Endothelial cell (in vitro differentiated cells): ENCODE measurements around the gene PLA2G4D. TPM values are rescaled to one million over a fixed set of nuclear protein-coding genes. Genes with fewer than 3 reads are reported as not detected.
A peak's percentile ranks its signal among the peaks of the same experiment; 100 is the strongest.

Experiments
- DNase-seq: peaks from one replicate; pipeline ENCODE4 v3.0.0; 2021; ENCODE audit warnings: low spot score
- H3K27ac Mint-ChIP-seq: one replicate; pipeline ENCODE4 v1.8.0; 2021; ENCODE audit warnings: mixed read lengths, inconsistent platforms; ENCODE audit not compliant: unreplicated experiment
- H3K27me3 Mint-ChIP-seq: one replicate; pipeline ENCODE4 v1.8.0; 2021; ENCODE audit warnings: mild to moderate bottlenecking, moderate library complexity, mixed read lengths, inconsistent platforms; ENCODE audit not compliant: unreplicated experiment
- H3K36me3 Mint-ChIP-seq: one replicate; pipeline ENCODE4 v1.8.0; 2021; ENCODE audit warnings: mild to moderate bottlenecking, low read depth, mixed read lengths, inconsistent platforms; ENCODE audit not compliant: unreplicated experiment
- H3K4me1 Mint-ChIP-seq: one replicate; pipeline ENCODE4 v1.8.0; 2021; ENCODE audit warnings: mild to moderate bottlenecking, mixed read lengths, inconsistent platforms; ENCODE audit not compliant: unreplicated experiment
- H3K4me3 Mint-ChIP-seq: one replicate; pipeline ENCODE4 v1.8.0; 2021; ENCODE audit warnings: mild to moderate bottlenecking, mixed read lengths, inconsistent platforms; ENCODE audit not compliant: unreplicated experiment
- H3K9me3 Mint-ChIP-seq: one replicate; pipeline ENCODE4 v1.8.0; 2021; ENCODE audit warnings: mixed read lengths, inconsistent platforms; ENCODE audit not compliant: unreplicated experiment
- total RNA-seq: library from RNA; stranded (reverse); fragmentation: NEBNext Ultra II Directional; extraction: Animal tissue kit (Norgen Biotek cat#: 25700); gene quantifications from one replicate; pipeline ENCODE4 v1.2.1, GENCODE V29; 2021; ENCODE audit not compliant: unreplicated experiment
- TF ChIP-seq, protein P1 (sequence below): fragments of 200-600 bp; sonication (generic); IDR thresholded peaks from one replicate; pipeline ENCODE4 v1.5.0; 2021; ENCODE audit warnings: antibody characterized with exemption; ENCODE audit not compliant: unreplicated experiment

Gene PLA2G4D
- total RNA-seq, 1 donor from 2014 or later, result not detected

DNA sequence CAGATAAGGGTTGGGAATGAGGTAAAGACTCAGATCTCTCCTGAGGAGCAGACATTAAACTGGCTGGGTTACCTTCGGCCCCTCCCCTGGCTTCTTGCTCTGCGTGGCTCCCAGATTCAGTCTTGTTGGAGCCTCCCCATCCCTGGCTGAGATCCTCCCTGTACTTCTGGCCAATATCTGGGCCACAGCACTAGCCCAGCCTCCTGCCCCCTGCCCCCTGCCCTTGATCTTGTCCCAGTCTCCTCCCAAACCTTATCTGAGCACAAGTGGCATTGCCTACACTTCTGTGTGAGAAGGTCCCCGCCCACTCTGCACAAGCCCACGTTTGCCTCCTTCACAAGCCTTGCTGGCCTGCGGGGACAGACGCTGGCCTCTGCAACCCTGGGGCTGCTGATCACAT, 45.2 kb upstream of the PLA2G4D start:
- DNase-seq, result no peak
- Mint-ChIP-seq H3K4me1 (peaks cover 16% of the 10 kb centered on the region), H3K9me3 (no peaks in the 10 kb centered on the region), H3K36me3 (peaks cover 10% of the 10 kb centered on the region), H3K4me3 (no peak overlapping the region), H3K27me3 (peaks cover 5% of the 10 kb centered on the region), H3K27ac (no peak overlapping the region)
- TF ChIP-seq, protein P1, sequence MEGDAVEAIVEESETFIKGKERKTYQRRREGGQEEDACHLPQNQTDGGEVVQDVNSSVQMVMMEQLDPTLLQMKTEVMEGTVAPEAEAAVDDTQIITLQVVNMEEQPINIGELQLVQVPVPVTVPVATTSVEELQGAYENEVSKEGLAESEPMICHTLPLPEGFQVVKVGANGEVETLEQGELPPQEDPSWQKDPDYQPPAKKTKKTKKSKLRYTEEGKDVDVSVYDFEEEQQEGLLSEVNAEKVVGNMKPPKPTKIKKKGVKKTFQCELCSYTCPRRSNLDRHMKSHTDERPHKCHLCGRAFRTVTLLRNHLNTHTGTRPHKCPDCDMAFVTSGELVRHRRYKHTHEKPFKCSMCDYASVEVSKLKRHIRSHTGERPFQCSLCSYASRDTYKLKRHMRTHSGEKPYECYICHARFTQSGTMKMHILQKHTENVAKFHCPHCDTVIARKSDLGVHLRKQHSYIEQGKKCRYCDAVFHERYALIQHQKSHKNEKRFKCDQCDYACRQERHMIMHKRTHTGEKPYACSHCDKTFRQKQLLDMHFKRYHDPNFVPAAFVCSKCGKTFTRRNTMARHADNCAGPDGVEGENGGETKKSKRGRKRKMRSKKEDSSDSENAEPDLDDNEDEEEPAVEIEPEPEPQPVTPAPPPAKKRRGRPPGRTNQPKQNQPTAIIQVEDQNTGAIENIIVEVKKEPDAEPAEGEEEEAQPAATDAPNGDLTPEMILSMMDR, result no peak

- Mint-ChIP-seq H3K4me3 (no peak overlapping the region), H3K36me3 (peaks cover 10% of the 10 kb centered on the region), H3K27ac (no peak overlapping the region), H3K27me3 (peaks cover 5% of the 10 kb centered on the region), H3K4me1 (peaks cover 16% of the 10 kb centered on the region), H3K9me3 (no peaks in the 10 kb centered on the region)
- DNase-seq, result no peak
- TF ChIP-seq, protein P1, result no peak
Observed at GRCh38 chr15:42138968-42139386, 44.6 kb upstream of the PLA2G4D start.

DNA sequence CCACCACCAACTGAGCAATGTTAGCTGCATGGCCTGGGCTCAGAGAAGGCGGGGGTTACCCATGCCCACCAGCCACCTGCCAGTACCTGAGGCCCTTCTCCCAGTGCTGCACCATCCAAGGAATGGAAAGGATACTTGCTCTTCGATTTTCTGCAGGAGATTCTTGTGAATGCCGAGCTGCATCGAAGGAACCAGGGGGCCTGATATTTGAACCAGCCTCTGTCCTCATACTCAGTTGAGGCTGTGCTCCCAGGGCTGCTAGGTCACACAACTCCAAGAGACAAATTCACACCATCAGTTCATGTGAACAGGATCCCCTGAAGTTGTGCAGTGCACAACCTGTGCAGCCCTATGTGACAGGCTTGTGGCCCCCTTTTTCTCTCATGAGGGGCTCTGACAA, 44.0 kb upstream of the PLA2G4D start:
- H3K36me3 Mint-ChIP-seq, result peaks cover 10% of the 10 kb centered on the region
- no peak overlapping the region for H3K4me3 Mint-ChIP-seq
- peaks cover 16% of the 10 kb centered on the region for H3K4me1 Mint-ChIP-seq
- no peaks in the 10 kb centered on the region for H3K9me3 Mint-ChIP-seq
- H3K27ac Mint-ChIP-seq, result no peak overlapping the region
- H3K27me3 Mint-ChIP-seq, result peaks cover 5% of the 10 kb centered on the region
- DNase-seq, result no peak
- TF ChIP-seq, protein P1, result no peak

- no peak overlapping the region for H3K4me3 Mint-ChIP-seq
- TF ChIP-seq, protein P1, result peak; percentile 72
- H3K4me1 Mint-ChIP-seq, result peaks cover 16% of the 10 kb centered on the region
- H3K27ac Mint-ChIP-seq, result no peak overlapping the region
- peaks cover 7% of the 10 kb centered on the region for H3K27me3 Mint-ChIP-seq
- no peaks in the 10 kb centered on the region for H3K9me3 Mint-ChIP-seq
- DNase-seq, result peak; percentile 40
- H3K36me3 Mint-ChIP-seq, result peaks cover 10% of the 10 kb centered on the region
Observed at GRCh38 chr15:42137461-42138261, 43.3 kb upstream of the PLA2G4D start.

DNA sequence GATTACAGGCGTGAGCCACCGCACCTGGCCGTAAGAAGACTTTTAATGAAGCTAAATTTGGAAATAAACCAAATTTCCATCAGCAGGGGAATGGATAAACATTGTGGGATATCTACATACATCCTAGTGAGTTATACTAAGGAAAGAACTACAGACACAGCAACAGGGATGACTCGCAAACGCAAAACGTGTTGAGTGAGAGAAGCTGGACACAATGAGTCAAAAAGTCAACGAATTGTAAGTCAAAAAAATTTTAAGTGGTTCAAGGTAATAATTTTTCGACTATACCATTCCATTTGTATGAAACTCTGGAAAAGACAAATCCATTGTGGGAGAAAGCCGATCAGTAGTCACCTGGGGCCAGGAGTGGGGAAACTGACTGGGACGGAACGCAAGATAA, 42.2 kb upstream of the PLA2G4D start:
- TF ChIP-seq, protein P1, result no peak
- H3K4me3 Mint-ChIP-seq, result peak overlapping the region; percentile 60
- no peaks in the 10 kb centered on the region for H3K9me3 Mint-ChIP-seq
- peak overlapping the region; percentile 9 for H3K27ac Mint-ChIP-seq
- no peak for DNase-seq
- H3K4me1 Mint-ChIP-seq, result peaks cover 16% of the 10 kb centered on the region
- peaks cover 10% of the 10 kb centered on the region for H3K36me3 Mint-ChIP-seq
- H3K27me3 Mint-ChIP-seq, result peaks cover 7% of the 10 kb centered on the region
